Glutamatergic neuron (in vitro differentiated cells): ENCODE measurements around the gene MAEL. TPM values are rescaled to one million over a fixed set of nuclear protein-coding genes. Genes with fewer than 3 reads are reported as not detected.

Source experiments
- DNase-seq: peaks from one replicate; pipeline ENCODE4 v3.0.0; 2022
- H3K27ac Mint-ChIP-seq: one replicate; pipeline ENCODE4 v1.8.0; 2020; ENCODE audit warnings: mild to moderate bottlenecking, mixed read lengths, inconsistent platforms; ENCODE audit not compliant: unreplicated experiment
- H3K27me3 Mint-ChIP-seq: one replicate; pipeline ENCODE4 v1.8.0; 2020; ENCODE audit warnings: mild to moderate bottlenecking, moderate library complexity, mixed read lengths, inconsistent platforms; ENCODE audit not compliant: unreplicated experiment
- H3K36me3 Mint-ChIP-seq: one replicate; pipeline ENCODE4 v1.8.0; 2020; ENCODE audit warnings: mild to moderate bottlenecking, mixed read lengths, inconsistent platforms; ENCODE audit not compliant: unreplicated experiment
- H3K4me1 Mint-ChIP-seq: one replicate; pipeline ENCODE4 v1.8.0; 2020; ENCODE audit warnings: mild to moderate bottlenecking, low read depth, mixed read lengths, inconsistent platforms; ENCODE audit not compliant: unreplicated experiment
- H3K4me3 Mint-ChIP-seq: one replicate; pipeline ENCODE4 v1.8.0; 2020; ENCODE audit warnings: mild to moderate bottlenecking, mixed read lengths, inconsistent platforms; ENCODE audit not compliant: unreplicated experiment
- H3K9me3 Mint-ChIP-seq: one replicate; pipeline ENCODE4 v1.8.0; 2020; ENCODE audit warnings: mild to moderate bottlenecking, moderate library complexity, mixed read lengths, inconsistent platforms; ENCODE audit not compliant: unreplicated experiment
- total RNA-seq: library from RNA; stranded (reverse); fragmentation: NEBNext Ultra II Directional; extraction: Animal tissue kit (Norgen Biotek cat#: 25700); gene quantifications from one replicate; pipeline ENCODE4 v1.2.1, GENCODE V29; 2021; ENCODE audit not compliant: unreplicated experiment
- TF ChIP-seq, protein P1 (sequence below): fragments of 200-600 bp; sonication (generic); IDR thresholded peaks from one replicate; pipeline ENCODE4 v1.5.0; 2021; ENCODE audit not compliant: partially characterized antibody, unreplicated experiment

Gene MAEL
- total RNA-seq, 1 donor from 2014 or later: not detected

DNA sequence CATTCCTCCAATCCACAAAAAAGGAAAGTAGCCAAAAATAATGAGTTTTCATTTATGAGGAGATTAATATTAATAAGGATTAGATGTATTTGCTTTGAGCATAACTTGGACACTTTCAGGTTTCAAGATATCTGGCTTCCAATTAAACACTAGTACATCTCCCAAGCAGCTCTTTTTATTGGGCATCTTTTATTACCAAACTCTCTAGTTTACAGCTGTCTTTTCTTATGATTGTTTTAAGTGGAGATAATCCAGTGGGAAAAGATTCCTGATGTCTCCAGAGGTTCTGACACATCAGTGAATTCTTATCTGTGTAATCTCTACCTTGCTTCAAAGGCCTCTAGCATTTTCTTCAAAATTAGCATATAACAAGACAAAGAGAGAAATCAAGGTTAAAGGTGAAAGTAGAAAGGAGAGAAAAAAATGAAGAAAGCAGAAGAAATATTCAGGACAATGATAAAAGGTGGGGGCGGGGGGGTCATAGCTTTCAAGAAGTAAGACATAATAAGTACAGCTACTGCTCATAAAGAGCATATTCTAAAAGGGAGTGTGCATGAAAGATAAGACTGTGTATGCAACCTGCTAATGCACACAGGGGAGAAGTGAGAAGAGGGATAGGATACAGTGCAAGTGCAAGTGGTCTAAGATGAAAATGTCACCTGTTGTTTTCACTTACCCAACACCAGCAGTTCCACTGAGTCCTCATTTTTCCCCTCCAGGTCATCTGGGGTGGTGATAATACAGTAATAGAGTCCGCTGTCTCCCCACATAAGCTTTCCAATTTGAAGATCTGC, 32.8 kb upstream of the MAEL start:
- H3K36me3 Mint-ChIP-seq: no peaks in the 10 kb centered on the region
- DNase-seq: no peak
- H3K27me3 Mint-ChIP-seq: no peaks in the 10 kb centered on the region

DNA sequence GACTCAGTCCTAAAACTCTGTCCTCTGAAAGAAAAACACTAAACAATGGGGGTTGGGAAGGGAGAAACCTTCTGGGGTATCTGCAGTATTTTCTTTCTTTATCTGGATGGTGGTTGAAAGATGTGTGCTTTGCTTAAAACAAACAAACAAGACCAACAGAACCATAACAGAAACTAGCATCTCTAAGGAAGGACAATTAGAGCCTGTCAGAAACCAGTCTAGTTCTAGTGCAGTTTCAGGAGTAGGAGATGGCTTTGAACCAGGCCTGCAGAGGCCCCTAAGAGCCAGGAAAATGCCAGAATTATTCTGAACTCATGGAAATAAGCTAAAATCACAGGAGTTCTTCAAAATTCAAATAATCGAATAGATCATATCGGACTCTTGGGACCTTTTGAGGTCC, 32.2 kb upstream of the MAEL start:
- Mint-ChIP-seq H3K27me3 (no peaks in the 10 kb centered on the region), H3K9me3 (no peaks in the 10 kb centered on the region), H3K36me3 (no peaks in the 10 kb centered on the region), H3K4me1 (no peaks in the 10 kb centered on the region), H3K27ac (no peak overlapping the region), H3K4me3 (no peak overlapping the region)
- TF ChIP-seq, protein P1, sequence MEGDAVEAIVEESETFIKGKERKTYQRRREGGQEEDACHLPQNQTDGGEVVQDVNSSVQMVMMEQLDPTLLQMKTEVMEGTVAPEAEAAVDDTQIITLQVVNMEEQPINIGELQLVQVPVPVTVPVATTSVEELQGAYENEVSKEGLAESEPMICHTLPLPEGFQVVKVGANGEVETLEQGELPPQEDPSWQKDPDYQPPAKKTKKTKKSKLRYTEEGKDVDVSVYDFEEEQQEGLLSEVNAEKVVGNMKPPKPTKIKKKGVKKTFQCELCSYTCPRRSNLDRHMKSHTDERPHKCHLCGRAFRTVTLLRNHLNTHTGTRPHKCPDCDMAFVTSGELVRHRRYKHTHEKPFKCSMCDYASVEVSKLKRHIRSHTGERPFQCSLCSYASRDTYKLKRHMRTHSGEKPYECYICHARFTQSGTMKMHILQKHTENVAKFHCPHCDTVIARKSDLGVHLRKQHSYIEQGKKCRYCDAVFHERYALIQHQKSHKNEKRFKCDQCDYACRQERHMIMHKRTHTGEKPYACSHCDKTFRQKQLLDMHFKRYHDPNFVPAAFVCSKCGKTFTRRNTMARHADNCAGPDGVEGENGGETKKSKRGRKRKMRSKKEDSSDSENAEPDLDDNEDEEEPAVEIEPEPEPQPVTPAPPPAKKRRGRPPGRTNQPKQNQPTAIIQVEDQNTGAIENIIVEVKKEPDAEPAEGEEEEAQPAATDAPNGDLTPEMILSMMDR: no peak
- DNase-seq: no peak

More for the DNA sequence above, 32.8 kb upstream of the MAEL start:
- H3K27ac Mint-ChIP-seq: no peak overlapping the region
- H3K9me3 Mint-ChIP-seq: no peaks in the 10 kb centered on the region
- no peak overlapping the region for H3K4me3 Mint-ChIP-seq
- TF ChIP-seq, protein P1: no peak
- no peaks in the 10 kb centered on the region for H3K4me1 Mint-ChIP-seq

DNA sequence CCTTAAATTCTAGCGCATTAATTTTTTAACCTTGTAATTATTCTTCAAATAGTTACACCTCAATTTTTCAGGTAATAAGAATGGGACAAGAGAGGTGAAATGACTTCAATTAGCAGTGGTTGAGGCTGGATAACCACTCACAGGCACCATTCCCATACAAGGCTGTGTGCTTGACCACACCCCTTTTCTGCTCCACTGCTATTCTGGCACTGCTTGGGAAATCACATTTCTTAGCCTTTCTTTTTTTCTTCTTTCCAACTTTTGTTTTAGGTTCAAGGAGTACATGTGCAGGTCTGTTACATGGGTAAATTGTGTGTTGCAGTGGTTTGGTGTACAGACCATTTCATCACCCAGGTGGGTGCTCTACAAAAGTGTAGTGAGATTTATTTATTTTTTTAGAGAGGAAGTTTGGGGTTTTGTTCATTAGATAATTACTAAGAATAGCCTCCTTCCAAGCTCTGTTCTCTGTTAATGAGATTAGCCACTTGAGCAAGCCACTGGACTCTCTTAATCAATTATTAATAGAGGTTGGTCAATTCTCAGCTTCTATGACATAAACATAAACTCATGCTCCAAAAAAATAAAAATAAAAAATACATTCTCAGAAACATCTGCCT, 28.1 kb upstream of the MAEL start:
- Mint-ChIP-seq H3K27me3 (no peaks in the 10 kb centered on the region), H3K27ac (no peak overlapping the region), H3K4me3 (no peak overlapping the region), H3K4me1 (no peaks in the 10 kb centered on the region), H3K36me3 (no peaks in the 10 kb centered on the region), H3K9me3 (no peaks in the 10 kb centered on the region)
- DNase-seq: no peak
- TF ChIP-seq, protein P1: no peak

DNA sequence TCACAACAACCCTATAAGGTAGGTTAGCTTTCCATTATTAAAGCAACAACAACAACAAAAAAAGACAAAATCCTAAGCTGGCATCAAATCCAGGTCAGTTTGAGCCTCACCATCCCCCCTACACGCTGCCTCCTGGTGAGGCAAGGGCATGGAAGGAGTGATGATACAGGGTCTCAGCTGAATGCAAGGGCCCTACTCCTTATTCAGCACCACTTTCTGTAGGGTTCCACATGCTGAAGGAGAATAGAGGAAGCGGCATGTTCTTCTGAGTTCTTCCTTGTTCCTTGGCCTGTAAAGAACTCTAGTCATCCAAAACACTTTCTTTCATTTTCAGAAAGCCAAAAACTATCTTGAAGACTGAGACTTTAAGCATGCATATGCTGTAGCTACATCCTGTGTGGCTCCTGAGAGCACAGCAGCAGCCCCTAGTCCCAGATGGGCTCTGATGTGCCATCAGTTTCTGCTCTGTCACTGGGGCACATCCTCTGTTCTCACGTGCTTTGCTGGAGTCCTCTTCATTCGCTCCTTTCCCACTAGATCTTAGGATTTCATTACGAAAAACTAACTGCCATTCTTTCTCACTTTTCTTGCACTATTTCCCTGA, 19.9 kb upstream of the MAEL start:
- H3K4me1 Mint-ChIP-seq: no peaks in the 10 kb centered on the region
- DNase-seq: no peak
- peaks cover 5% of the 10 kb centered on the region for H3K27me3 Mint-ChIP-seq
- peaks cover 3% of the 10 kb centered on the region for H3K9me3 Mint-ChIP-seq
- no peak overlapping the region for H3K27ac Mint-ChIP-seq
- TF ChIP-seq, protein P1: no peak
- no peaks in the 10 kb centered on the region for H3K36me3 Mint-ChIP-seq
- no peak overlapping the region for H3K4me3 Mint-ChIP-seq

DNA sequence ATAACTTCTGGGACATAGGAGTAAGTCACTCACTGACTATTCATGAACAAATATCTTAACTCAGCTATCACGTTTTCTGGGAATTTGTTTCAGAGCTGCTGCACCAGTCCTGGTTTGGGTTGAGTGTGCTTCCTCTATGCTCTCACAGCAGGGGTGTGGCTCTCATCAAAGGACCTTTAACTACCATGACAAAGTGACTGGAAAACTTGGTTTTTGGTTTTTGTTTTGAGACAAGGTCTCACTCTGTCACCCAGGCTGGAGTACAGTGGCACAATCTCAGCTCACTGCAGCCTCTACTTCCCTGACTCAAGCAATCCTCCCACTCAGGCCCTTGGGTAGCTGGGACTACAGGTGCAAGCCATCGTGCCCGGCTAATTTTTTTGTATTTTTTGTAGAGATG, 17.8 kb upstream of the MAEL start:
- Mint-ChIP-seq H3K27ac (no peak overlapping the region), H3K4me1 (peaks cover 5% of the 10 kb centered on the region), H3K27me3 (peaks cover 10% of the 10 kb centered on the region), H3K36me3 (no peaks in the 10 kb centered on the region), H3K4me3 (no peak overlapping the region), H3K9me3 (peaks cover 3% of the 10 kb centered on the region)
- DNase-seq: no peak
- TF ChIP-seq, protein P1: no peak
